ENCODE results near the gene ASB9. TPM values are rescaled to one million over a fixed set of nuclear protein-coding genes. Genes with fewer than 3 reads are reported as not detected.

The ASB9 gene
- total RNA-seq, 2 donors from 2014 or later: 0.20 to 0.46 TPM

DNA sequence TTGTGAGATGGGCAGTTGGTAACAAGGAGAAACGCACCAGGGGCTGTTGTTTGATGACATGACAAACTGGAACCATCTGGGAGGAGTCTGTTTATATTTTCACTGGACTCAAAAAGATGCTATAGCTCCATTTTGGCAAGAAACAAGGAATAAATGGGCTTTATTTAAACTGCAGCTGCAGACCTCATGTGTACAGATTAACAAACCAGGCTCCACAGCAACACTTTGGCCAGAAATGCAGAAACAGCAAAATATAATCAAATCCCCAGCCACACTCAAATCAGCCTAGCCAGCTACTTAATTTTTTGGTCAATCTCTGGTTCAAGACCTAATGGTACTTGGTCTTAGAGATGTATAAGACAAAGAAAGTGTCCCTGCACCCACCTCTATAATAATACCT, 52.7 kb downstream of the ASB9 start:
- no peaks in the 10 kb centered on the region for H3K27me3 ChIP-seq (ENCODE audit: control insufficient read depth, insufficient read depth, low read length, poor library complexity, severe bottlenecking)
- DNase-seq: no peak
- H3K4me1 ChIP-seq (ENCODE audit: control insufficient read depth, insufficient read depth, low read length): no peaks in the 10 kb centered on the region
- no peaks in the 10 kb centered on the region for H3K4me1 Mint-ChIP-seq
- TF ChIP-seq, protein P1, sequence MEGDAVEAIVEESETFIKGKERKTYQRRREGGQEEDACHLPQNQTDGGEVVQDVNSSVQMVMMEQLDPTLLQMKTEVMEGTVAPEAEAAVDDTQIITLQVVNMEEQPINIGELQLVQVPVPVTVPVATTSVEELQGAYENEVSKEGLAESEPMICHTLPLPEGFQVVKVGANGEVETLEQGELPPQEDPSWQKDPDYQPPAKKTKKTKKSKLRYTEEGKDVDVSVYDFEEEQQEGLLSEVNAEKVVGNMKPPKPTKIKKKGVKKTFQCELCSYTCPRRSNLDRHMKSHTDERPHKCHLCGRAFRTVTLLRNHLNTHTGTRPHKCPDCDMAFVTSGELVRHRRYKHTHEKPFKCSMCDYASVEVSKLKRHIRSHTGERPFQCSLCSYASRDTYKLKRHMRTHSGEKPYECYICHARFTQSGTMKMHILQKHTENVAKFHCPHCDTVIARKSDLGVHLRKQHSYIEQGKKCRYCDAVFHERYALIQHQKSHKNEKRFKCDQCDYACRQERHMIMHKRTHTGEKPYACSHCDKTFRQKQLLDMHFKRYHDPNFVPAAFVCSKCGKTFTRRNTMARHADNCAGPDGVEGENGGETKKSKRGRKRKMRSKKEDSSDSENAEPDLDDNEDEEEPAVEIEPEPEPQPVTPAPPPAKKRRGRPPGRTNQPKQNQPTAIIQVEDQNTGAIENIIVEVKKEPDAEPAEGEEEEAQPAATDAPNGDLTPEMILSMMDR (conservative IDR thresholded peaks at IDR 0.05): no peak
- H3K27ac ChIP-seq (ENCODE audit: low read depth, low read length): no peak overlapping the region
- no peak overlapping the region for H3K9ac ChIP-seq (ENCODE audit: extremely low read depth, low read length, poor library complexity, severe bottlenecking)
- no peaks in the 10 kb centered on the region for H3K36me3 Mint-ChIP-seq (ENCODE audit: low read depth)
- H3K9me3 Mint-ChIP-seq: peaks cover 47% of the 10 kb centered on the region
- peaks cover 9% of the 10 kb centered on the region for H3K27me3 Mint-ChIP-seq (ENCODE audit: insufficient read depth)
- H3K27ac Mint-ChIP-seq: no peak overlapping the region
- H3K36me3 ChIP-seq (ENCODE audit: control insufficient read depth, insufficient read depth, low read length): no peaks in the 10 kb centered on the region
- H3K4me3 ChIP-seq (ENCODE audit: low read length): no peak overlapping the region
- 83% methylated on average over 1 of the region's 1 CpG; no CpG with 5 or more reads in 1 of the 2 experiments for WGBS, 2 experiments (ENCODE audit: insufficient coverage in 1 of 2, insufficient read length in 1 of 2)
- H3K4me3 Mint-ChIP-seq: no peak overlapping the region
- no peaks in the 10 kb centered on the region for H3K9me3 ChIP-seq (ENCODE audit: control insufficient read depth, low read length)

GRCh38 chrX:15216280-15216679, 53.6 kb downstream of the ASB9 start:
- Mint-ChIP-seq H3K27me3 (ENCODE audit: insufficient read depth) (peaks cover 9% of the 10 kb centered on the region), H3K4me1 (no peaks in the 10 kb centered on the region), H3K27ac (no peak overlapping the region), H3K9me3 (peaks cover 48% of the 10 kb centered on the region), H3K36me3 (ENCODE audit: low read depth) (no peaks in the 10 kb centered on the region), H3K4me3 (no peak overlapping the region)
- no CpG with 5 or more reads among the region's 1 CpG for WGBS, 2 experiments (ENCODE audit: insufficient coverage in 1 of 2, insufficient read length in 1 of 2)
- Histone ChIP-seq H3K4me1 (ENCODE audit: control insufficient read depth, insufficient read depth, low read length) (no peaks in the 10 kb centered on the region), H3K27me3 (ENCODE audit: control insufficient read depth, insufficient read depth, low read length, poor library complexity, severe bottlenecking) (no peaks in the 10 kb centered on the region), H3K9me3 (ENCODE audit: control insufficient read depth, low read length) (no peaks in the 10 kb centered on the region), H3K9ac (ENCODE audit: extremely low read depth, low read length, poor library complexity, severe bottlenecking) (no peak overlapping the region), H3K36me3 (ENCODE audit: control insufficient read depth, insufficient read depth, low read length) (no peaks in the 10 kb centered on the region), H3K4me3 (ENCODE audit: low read length) (no peak overlapping the region), H3K27ac (ENCODE audit: low read depth, low read length) (no peak overlapping the region)
- no peak for DNase-seq
- TF ChIP-seq, protein P1 (conservative IDR thresholded peaks at IDR 0.05): no peak

DNA sequence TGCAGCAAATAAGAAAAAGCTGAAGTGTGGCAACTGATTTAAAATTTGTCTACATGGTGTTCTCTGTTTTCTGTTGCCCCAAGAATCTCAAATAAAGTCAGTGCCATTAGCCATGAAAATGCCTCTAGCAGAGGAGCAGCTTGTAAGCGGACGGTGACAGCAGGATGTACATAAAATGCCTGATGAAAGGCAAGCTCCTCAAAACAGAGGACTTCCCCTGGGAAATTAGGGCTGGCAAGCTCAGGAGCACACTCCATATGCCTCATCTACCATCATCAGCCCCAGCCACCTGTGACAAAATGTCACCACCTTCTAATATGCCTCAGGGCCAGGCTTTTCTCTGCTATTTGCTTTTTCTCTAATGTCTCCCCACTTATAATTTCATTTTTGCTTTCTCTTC, 54.5 kb downstream of the ASB9 start:
- H3K9me3 ChIP-seq (ENCODE audit: control insufficient read depth, low read length): no peaks in the 10 kb centered on the region
- no peaks in the 10 kb centered on the region for H3K36me3 ChIP-seq (ENCODE audit: control insufficient read depth, insufficient read depth, low read length)
- Mint-ChIP-seq H3K27me3 (ENCODE audit: insufficient read depth) (peaks cover 8% of the 10 kb centered on the region), H3K4me1 (no peaks in the 10 kb centered on the region), H3K27ac (no peak overlapping the region), H3K9me3 (peaks cover 43% of the 10 kb centered on the region), H3K4me3 (no peak overlapping the region), H3K36me3 (ENCODE audit: low read depth) (no peaks in the 10 kb centered on the region)
- no peak overlapping the region for H3K9ac ChIP-seq (ENCODE audit: extremely low read depth, low read length, poor library complexity, severe bottlenecking)
- H3K4me3 ChIP-seq (ENCODE audit: low read length): no peak overlapping the region
- no peak overlapping the region for H3K27ac ChIP-seq (ENCODE audit: low read depth, low read length)
- DNase-seq: no peak
- no peaks in the 10 kb centered on the region for H3K4me1 ChIP-seq (ENCODE audit: control insufficient read depth, insufficient read depth, low read length)
- WGBS, 2 experiments (ENCODE audit: insufficient coverage in 1 of 2, insufficient read length in 1 of 2): 86% methylated on average over 2 of the region's 2 CpGs; no CpG with 5 or more reads in 1 of the 2 experiments
- no peaks in the 10 kb centered on the region for H3K27me3 ChIP-seq (ENCODE audit: control insufficient read depth, insufficient read depth, low read length, poor library complexity, severe bottlenecking)
- TF ChIP-seq, protein P1 (conservative IDR thresholded peaks at IDR 0.05): no peak
